ENCODE results near the gene LMF1. TPM values are rescaled to one million over a fixed set of nuclear protein-coding genes. Genes with fewer than 3 reads are reported as not detected.

Gene LMF1
- total and polyA plus RNA-seq, 2 donors (not counting 1 experiment from before 2014, with no cell fraction given) = 36.4 to 63.2 TPM

- TF ChIP-seq EZH2 (IDR thresholded peaks at IDR 0.05; ENCODE audit: borderline replicate concordance, insufficient read depth, low read depth, low read length, poor library complexity, severe bottlenecking) = no peak
- TF ChIP-seq, protein P1, sequence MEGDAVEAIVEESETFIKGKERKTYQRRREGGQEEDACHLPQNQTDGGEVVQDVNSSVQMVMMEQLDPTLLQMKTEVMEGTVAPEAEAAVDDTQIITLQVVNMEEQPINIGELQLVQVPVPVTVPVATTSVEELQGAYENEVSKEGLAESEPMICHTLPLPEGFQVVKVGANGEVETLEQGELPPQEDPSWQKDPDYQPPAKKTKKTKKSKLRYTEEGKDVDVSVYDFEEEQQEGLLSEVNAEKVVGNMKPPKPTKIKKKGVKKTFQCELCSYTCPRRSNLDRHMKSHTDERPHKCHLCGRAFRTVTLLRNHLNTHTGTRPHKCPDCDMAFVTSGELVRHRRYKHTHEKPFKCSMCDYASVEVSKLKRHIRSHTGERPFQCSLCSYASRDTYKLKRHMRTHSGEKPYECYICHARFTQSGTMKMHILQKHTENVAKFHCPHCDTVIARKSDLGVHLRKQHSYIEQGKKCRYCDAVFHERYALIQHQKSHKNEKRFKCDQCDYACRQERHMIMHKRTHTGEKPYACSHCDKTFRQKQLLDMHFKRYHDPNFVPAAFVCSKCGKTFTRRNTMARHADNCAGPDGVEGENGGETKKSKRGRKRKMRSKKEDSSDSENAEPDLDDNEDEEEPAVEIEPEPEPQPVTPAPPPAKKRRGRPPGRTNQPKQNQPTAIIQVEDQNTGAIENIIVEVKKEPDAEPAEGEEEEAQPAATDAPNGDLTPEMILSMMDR (IDR thresholded peaks at IDR 0.05) = no peak
- Mint-ChIP-seq H3K4me3 (no peak overlapping the region), H3K27ac (no peak overlapping the region), H3K27me3 (no peaks in the 10 kb centered on the region), H3K4me1 (no peaks in the 10 kb centered on the region), H3K9me3 (ENCODE audit: insufficient read depth) (peaks cover 17% of the 10 kb centered on the region)
- no peak overlapping the region for H2AFZ ChIP-seq (ENCODE audit: insufficient read depth, low read depth, low read length, poor library complexity, severe bottlenecking)
- no peak overlapping the region for H3K27ac ChIP-seq (ENCODE audit: low read length in 2 of 2)
- 92% methylated on average over 9 of the region's 10 CpGs for WGBS (ENCODE audit: insufficient coverage)
- no peak overlapping the region for H3K4me3 ChIP-seq (ENCODE audit: control extremely low read depth in 1 of 5, extremely low read depth in 1 of 5, insufficient read depth in 1 of 5, low read depth in 2 of 5, low read length in 4 of 5)
- no peak overlapping the region for H3K4me2 ChIP-seq (replicated peaks; ENCODE audit: low read depth, low read length, poor library complexity, severe bottlenecking)
- peaks cover 9 to 27% of the 10 kb centered on the region in 2 experiments for H3K36me3 ChIP-seq (replicated peaks in 1 of 2; ENCODE audit: control extremely low read depth in 1 of 2, control insufficient read depth in 1 of 2, extremely low read depth in 1 of 2, insufficient read depth in 2 of 2, low read length in 1 of 2)
- POLR2A ChIA-PET = no interaction called here
- no peak for DNase-seq
- no peaks in the 10 kb centered on the region for H3K27me3 ChIP-seq (replicated peaks in 1 of 4; ENCODE audit: control extremely low read depth in 1 of 4, control insufficient read depth in 3 of 4, insufficient read depth in 4 of 4, low read length in 3 of 4)
- peaks cover 3 to 30% (median 16%) of the 10 kb centered on the region in 3 donors for H3K9me3 ChIP-seq (ENCODE audit: control extremely low read depth in 1 of 3, control insufficient read depth in 2 of 3, insufficient read depth in 1 of 3, low read length in 2 of 3)
- CTCF ChIA-PET = no interaction called here
- no peaks in the 10 kb centered on the region for H3K79me2 ChIP-seq (ENCODE audit: control insufficient read depth, insufficient read depth, low read length)
- intact Hi-C loops (cut with micrococcal nuclease) = no loop called here
- ATAC-seq (ENCODE audit: low read depth) = no peak
- H3K4me1 ChIP-seq (ENCODE audit: control insufficient read depth in 2 of 2, insufficient read depth in 2 of 2, low read length in 2 of 2) = no peaks in the 10 kb centered on the region
- H3K9ac ChIP-seq (ENCODE audit: low read length) = no peak overlapping the region
- no peaks in the 10 kb centered on the region for H4K20me1 ChIP-seq (ENCODE audit: control insufficient read depth, insufficient read depth, low read length, poor library complexity, severe bottlenecking)
These were observed 25.3 kb downstream of the LMF1 start for GRCh38 chr16:945271-946047.

DNA sequence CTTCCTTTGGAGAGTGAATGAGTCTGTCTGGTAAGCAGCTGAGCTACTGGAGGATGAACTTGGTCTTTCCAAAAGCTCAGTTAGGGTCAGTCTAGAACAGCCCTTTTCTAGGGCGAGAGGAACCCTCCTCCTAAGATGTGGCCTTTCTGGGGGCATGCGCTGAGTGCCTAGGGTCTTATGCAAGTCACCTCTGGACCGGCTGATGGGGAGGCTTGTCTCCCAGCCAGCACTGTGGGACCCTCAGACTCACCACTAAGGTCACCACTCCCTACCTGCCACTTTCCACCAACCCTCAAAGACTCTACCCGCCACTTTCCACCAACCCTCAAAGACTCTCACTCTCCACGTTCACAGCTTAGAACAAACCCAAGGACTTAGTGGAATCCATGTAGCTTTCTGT lies 26.8 kb downstream of the LMF1 start:
- ATAC-seq (ENCODE audit: low read depth) = no peak
- Mint-ChIP-seq H3K9me3 (ENCODE audit: insufficient read depth) (peaks cover 19% of the 10 kb centered on the region), H3K27me3 (no peaks in the 10 kb centered on the region), H3K4me1 (no peaks in the 10 kb centered on the region), H3K4me3 (no peak overlapping the region), H3K27ac (no peak overlapping the region)
- ChIA-PET CTCF (no interaction called here), POLR2A (no interaction called here)
- Histone ChIP-seq H3K27ac (ENCODE audit: low read length in 2 of 2) (no peak overlapping the region), H3K4me1 (ENCODE audit: control insufficient read depth in 2 of 2, insufficient read depth in 2 of 2, low read length in 2 of 2) (no peaks in the 10 kb centered on the region), H3K9ac (ENCODE audit: low read length) (no peak overlapping the region), H4K20me1 (ENCODE audit: control insufficient read depth, insufficient read depth, low read length, poor library complexity, severe bottlenecking) (no peaks in the 10 kb centered on the region), H3K9me3 (ENCODE audit: control extremely low read depth in 1 of 3, control insufficient read depth in 2 of 3, insufficient read depth in 1 of 3, low read length in 2 of 3) (peaks cover 3 to 39% (median 16%) of the 10 kb centered on the region in 3 donors), H3K4me2 (replicated peaks; ENCODE audit: low read depth, low read length, poor library complexity, severe bottlenecking) (no peak overlapping the region), H2AFZ (ENCODE audit: insufficient read depth, low read depth, low read length, poor library complexity, severe bottlenecking) (no peak overlapping the region), H3K27me3 (replicated peaks in 1 of 4; ENCODE audit: control extremely low read depth in 1 of 4, control insufficient read depth in 3 of 4, insufficient read depth in 4 of 4, low read length in 3 of 4) (no peaks in the 10 kb centered on the region), H3K4me3 (ENCODE audit: control extremely low read depth in 1 of 5, extremely low read depth in 1 of 5, insufficient read depth in 1 of 5, low read depth in 2 of 5, low read length in 4 of 5) (no peak overlapping the region), H3K79me2 (ENCODE audit: control insufficient read depth, insufficient read depth, low read length) (no peaks in the 10 kb centered on the region), H3K36me3 (replicated peaks in 1 of 2; ENCODE audit: control extremely low read depth in 1 of 2, control insufficient read depth in 1 of 2, extremely low read depth in 1 of 2, insufficient read depth in 2 of 2, low read length in 1 of 2) (peaks cover 9 to 27% of the 10 kb centered on the region in 2 experiments)
- DNase-seq = no peak
- 100% methylated on average over 3 of the region's 5 CpGs for WGBS (ENCODE audit: insufficient coverage)
- intact Hi-C loops (cut with micrococcal nuclease) = no loop called here
- no peak for TF ChIP-seq EZH2 (IDR thresholded peaks at IDR 0.05; ENCODE audit: borderline replicate concordance, insufficient read depth, low read depth, low read length, poor library complexity, severe bottlenecking)
- TF ChIP-seq, protein P1 (IDR thresholded peaks at IDR 0.05) = no peak

Data from B cell (primary cell).